ENCODE results near the gene FAM167B.

DNA sequence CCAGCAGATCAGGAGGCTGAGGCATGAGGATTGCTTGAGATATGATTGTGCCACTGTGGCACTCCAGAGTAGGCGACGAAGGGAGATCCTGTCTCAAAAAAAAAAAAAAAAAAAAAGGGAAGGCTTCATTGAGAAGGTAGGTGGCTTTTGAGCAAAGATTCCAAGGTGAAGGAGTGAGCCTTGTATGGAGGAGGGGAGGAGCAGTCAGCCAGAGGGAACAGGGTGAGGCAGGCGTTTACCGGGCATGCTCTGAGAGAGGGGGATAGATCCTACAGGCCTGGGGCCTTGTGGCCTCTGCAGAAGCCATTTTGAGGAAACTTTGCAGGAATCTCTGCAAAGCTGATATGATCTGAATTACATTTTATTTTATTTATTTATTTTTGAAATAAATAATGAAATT, 39.7 kb downstream of the FAM167B start:
- TF ChIP-seq, protein P1, sequence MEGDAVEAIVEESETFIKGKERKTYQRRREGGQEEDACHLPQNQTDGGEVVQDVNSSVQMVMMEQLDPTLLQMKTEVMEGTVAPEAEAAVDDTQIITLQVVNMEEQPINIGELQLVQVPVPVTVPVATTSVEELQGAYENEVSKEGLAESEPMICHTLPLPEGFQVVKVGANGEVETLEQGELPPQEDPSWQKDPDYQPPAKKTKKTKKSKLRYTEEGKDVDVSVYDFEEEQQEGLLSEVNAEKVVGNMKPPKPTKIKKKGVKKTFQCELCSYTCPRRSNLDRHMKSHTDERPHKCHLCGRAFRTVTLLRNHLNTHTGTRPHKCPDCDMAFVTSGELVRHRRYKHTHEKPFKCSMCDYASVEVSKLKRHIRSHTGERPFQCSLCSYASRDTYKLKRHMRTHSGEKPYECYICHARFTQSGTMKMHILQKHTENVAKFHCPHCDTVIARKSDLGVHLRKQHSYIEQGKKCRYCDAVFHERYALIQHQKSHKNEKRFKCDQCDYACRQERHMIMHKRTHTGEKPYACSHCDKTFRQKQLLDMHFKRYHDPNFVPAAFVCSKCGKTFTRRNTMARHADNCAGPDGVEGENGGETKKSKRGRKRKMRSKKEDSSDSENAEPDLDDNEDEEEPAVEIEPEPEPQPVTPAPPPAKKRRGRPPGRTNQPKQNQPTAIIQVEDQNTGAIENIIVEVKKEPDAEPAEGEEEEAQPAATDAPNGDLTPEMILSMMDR (IDR thresholded peaks at IDR 0.05; ENCODE audit: low read depth, low read length), result no peak
- no peak for TF ChIP-seq EZH2phosphoT487 (IDR thresholded peaks at IDR 0.05; ENCODE audit: low read depth)

Measured in OCI-LY3 (cell line).